Hindlimb muscle (tissue), 1 donor: ENCODE data around the gene OR2W1. TPM values are rescaled to one million over a fixed set of nuclear protein-coding genes. Genes with fewer than 3 reads are reported as not detected.

Experiments
- DNase-seq: peaks from one replicate; pipeline ENCODE4 v3.0.0-alpha.2; 2013
- polyA plus RNA-seq: library from polyadenylated mRNA; unstranded; fragments of 120-200 nt; gene quantifications from one replicate; pipeline ENCODE4 v1.2.1, GENCODE V29; 2013; ENCODE audit not compliant: insufficient read length

Gene OR2W1, protein sequence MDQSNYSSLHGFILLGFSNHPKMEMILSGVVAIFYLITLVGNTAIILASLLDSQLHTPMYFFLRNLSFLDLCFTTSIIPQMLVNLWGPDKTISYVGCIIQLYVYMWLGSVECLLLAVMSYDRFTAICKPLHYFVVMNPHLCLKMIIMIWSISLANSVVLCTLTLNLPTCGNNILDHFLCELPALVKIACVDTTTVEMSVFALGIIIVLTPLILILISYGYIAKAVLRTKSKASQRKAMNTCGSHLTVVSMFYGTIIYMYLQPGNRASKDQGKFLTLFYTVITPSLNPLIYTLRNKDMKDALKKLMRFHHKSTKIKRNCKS
- not detected for polyA plus RNA-seq

DNA sequence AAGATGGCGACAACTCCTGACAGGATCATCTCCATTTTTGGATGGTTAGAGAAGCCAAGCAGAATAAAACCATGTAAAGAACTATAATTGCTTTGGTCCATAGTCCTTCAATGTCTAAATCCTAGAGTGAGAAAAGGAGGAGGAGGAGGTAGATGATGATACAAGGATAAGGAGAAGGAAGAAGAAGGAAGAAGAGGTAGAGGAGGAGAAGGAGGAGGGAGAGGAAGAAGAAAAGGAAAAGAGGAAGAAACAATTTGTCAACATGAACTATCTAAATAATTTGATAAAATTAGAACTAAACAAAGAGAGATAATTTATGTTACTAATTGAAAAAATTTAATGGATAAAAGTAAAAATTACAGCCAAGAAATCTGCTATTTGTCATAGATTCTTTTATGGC is at the start of gene OR2W1:
Gene OR2W1 (minus strand): TSS at position 101 of the 400 bp plus-strand sequence. CDS start 0 bp downstream, at position 101.
- DNase-seq = no peak

DNA sequence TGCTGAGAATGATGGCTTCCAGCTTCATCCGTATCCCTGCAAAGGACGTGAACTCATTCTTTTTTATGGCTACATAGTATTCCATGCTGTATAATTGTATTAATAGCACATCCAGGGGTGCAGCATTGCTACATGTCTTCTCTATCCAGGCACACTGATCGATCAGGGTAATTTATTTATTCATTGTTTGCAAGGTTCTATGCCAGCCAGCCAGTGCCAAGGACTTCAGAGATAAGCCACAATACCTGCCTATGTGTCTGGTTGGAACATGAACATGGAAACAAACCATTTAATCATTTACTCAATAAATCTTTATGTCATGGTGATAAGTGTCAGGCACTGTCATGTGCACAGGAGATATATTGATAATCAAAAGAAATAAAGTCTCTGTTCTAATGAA is 48.0 kb upstream of the OR2W1 start:
- DNase-seq = no peak

DNA sequence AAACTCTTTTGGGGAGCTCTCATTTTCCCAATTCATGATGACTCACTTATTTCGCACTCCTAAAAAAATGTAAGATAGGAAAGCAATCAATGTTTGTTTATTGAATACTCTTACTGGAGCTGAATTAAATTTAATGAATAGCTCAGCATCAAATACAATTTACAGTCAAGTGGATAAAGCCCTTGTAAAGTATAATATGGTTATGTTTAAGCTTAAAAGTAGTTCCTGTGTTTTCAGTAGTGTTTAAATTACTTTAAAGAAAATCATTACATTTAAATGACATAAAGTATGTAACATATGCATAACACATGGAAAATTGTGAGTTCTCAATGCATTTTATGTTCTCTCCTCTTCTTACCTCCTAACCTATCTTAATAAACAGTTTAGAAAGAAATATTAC is 42.2 kb upstream of the OR2W1 start, which contains the start of gene OR2B3:
Gene OR2B3 (minus strand): TSS at position 101 of the 400 bp plus-strand sequence. CDS start 65 bp downstream, at position 36.
- DNase-seq = no peak

DNA sequence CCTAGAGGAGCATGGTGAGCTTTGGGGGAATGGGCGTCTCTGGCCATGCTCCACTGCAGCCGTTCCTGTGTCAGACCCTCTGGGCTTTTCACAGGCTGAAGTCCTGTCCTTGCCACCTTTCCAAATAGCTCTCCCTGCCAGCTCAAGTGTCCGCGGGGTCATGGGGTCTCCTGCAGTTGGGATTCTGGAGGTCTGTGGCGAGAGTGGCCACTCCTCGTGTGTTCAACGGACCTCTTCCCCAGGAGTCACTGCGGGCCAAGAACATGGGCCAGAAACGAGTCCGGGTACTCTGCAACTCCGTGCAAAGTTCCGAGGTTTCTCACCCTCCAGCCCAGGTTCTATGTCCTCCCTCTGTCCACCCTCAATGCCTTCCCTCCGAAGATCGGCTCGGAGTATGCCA is 37.5 kb upstream of the OR2W1 start:
- no peak for DNase-seq

DNA sequence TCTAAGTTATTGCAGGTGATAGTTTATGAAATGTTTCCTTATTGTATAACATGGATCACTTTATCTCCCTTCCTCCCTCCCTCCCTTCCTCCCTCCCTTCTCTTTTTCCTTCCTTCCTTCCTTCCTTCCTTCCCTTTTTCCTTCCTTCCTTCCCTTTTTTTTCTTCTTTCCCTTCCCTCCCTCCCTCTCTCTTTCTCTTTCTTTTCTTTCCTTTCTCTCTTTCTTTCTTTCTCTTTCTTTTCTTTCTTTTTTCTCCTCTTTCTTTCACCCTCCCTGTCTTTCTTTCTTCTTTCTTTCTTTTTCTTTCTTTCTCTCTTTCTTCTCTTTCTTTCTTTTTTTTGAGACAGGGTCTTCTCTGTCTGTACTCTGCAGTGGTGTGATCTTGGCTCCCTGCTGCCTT is 36.3 kb upstream of the OR2W1 start:
- DNase-seq = no peak

DNA sequence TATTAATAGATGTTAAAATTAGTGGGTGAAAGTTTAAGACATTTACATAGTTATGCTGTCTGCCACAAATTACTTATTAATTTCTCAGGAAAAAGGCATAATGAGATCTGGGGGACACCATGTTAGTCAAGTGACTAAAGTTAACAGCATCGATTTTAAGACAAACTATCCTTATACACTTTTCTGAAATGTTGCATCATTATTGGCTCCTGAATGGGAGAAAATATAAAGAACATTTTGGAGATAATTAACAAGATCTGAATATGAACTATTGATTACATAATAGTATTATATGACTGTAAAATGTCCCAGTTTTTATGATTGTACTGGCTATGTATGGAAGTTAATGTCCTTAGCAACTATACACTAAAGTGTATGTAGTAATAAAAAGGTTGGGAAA is 34.2 kb upstream of the OR2W1 start:
- DNase-seq = no peak

DNA sequence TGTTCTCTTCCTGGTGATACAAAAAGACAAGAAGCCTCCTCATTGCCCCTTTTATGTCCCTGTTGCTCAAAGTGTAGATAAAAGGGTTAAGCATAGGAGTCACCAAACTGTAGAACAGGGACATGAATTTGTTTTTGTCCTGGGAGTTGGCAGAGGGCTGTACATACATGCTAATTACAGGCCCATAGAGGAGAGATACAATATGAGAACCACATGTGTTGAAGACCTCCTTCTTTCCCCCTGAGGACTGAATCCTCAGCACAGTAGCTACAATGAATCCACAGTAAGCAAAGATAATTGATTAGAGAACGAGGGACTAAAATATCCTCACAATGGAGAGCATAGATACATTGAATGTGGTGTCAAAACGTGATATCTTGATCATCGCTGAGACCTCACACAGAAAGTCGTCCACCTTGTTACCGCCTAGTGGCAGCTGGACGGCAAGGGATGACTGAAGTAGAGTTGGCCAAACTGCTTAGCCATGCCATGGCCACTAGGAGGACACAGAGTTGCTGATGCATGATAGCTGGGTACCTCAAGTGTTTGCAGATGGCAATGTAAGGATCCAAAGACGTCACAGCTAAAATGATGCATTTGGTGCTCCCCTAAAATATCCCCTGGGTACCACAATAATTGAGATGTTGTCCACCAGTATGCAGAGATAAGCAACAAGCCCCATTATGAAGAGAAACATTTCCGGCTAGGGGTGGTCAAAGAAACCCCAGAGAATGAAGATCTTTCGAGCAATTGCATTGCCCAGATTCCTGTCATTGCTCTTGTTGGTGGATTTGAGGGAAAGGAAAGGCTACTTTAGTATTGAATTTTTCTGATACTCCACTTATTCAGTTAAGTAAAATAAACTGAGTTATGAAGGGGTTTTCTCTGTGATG is 27.1 kb upstream of the OR2W1 start:
- DNase-seq = no peak

DNA sequence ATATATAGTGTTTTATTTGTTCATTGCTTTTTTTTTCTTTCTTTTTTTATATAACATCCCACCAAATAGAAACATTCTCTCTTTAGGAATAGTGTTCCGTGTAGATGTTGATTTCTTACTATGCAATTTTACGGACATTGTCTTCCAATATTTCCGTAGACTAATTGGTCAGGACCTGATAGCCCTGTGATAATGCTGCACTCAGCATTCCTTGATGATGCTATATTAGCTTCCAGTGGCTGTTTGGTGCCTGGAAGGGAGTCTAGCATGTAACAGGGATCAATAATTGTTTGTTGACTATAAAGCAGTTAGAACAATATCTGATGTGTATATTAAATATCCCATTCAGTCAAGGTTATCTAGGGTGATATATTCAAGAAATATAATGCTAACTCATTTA is 6.7 kb upstream of the OR2W1 start:
- DNase-seq = no peak

DNA sequence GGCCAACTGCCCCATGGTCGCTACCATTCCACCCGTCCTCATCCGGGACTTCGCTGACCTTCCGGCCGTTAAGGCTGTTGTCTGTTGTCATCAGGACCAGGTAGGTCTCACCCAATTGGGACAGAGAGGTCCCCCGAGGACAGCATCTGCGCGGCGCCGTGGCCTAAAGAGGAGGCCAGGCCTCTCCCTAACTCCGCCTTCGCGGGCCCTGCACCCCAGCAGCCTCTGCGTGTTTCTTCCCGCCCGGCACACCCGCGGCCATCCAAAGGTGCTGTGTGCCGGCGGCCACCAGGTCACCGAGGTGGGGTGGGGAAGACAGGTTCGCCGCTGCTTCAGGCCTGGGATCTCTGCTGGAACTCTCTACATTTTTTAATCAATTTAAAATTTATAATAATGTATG is 9.0 kb downstream of the OR2W1 start:
- no peak for DNase-seq

DNA sequence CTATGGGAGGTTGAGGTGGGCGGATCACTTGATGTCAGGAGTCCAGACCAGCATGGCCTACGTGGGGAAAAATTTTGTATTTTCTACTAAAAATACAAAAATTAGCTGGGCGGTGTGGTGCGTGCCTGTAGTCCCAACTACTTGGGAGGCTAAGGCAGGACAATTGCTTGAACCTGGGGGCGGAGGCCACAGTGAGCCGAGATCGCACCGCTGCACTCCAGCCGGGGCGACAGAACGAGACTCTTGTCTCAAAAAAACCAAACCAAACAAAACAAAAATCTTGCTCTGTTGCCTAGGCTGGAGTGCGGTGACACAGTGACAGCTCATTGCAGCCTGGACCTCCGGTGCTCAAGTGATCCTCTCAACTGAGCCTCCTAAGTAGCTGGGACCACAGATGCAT is 16.2 kb downstream of the OR2W1 start:
- no peak for DNase-seq

DNA sequence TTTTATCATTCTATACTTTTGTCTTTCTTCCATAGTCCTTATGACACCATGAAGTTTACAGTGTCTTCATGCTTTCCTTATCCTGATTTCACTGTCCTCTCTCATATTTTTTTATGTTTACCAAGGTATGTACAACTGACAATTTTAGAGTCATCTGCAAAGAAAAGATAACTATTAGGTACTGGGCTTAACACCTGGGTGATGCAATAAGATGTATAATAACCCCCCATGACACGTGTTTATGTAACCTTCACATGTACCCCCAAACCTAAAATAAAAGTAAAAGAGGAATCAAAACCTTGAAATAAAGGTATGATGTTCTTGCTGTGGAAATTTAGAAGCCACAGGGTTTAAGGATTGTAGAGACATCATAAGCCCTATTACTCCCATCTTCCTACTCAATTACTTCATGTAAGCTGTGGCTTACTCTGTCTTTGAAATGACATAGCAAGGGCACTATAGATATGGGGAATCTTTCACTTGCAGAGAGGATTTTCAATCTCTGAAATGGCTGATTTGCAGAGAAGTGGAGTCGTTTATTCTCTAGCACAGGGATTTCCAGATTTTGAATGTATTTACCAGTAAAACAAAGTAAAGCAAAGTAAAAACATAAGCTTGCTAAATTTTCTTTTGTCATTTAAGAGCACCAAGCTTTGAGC is 18.9 kb downstream of the OR2W1 start:
- DNase-seq = no peak

DNA sequence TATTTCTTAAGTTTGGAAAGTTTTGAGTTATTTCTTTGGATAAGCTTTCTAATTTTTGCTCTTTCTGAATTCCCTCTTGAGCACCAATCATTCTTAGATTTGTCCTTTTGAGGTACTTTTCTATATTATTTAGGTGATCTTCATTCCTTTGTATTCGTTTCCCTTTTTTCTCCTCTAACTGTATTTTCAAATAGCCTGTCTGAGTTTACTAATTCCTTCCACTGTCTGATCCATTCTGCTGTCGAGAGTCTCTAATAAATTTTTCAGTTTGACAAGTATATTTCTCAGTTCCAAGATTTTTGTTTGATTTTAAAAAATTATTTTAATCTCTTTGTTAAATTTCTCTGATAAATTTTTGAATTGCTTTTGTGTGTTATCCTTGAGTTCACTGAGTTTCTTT is 23.5 kb downstream of the OR2W1 start:
- no peak for DNase-seq

DNA sequence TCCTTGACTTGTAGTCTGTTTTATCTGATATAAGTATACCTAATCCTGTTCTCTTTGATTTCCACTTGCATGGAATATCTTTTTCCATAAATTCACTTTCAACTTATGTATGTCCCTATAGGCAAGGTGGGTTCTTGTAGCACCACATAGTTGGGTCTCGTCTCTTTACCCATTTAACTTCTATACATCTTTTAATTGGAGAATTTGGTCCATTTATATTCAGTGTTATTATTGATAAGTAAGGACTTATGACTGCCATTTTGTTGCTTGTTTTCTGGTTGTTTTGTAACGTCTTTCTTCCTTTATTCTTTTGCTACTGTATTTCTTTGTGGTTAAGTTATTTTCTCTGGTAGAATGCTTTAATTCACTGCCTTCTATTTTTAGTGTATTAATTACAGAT is 25.3 kb downstream of the OR2W1 start:
- no peak for DNase-seq

DNA sequence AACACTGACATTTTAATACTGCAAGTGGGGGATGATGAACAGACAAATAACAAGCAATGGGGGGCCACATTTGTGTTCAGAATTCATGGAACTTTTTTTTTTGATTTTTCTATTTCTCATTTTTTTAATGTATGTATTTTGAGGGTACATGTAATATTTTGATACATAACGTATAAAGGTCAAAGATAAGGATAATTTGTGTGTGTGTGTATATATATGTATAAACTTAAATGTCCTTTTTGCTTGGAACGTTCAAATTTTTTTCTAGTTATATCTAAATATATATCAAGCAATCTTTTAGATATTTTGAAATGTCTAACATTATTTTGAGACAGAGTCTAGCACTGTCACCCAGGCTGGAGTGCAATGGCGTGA is 27.6 kb downstream of the OR2W1 start:
- DNase-seq = no peak

DNA sequence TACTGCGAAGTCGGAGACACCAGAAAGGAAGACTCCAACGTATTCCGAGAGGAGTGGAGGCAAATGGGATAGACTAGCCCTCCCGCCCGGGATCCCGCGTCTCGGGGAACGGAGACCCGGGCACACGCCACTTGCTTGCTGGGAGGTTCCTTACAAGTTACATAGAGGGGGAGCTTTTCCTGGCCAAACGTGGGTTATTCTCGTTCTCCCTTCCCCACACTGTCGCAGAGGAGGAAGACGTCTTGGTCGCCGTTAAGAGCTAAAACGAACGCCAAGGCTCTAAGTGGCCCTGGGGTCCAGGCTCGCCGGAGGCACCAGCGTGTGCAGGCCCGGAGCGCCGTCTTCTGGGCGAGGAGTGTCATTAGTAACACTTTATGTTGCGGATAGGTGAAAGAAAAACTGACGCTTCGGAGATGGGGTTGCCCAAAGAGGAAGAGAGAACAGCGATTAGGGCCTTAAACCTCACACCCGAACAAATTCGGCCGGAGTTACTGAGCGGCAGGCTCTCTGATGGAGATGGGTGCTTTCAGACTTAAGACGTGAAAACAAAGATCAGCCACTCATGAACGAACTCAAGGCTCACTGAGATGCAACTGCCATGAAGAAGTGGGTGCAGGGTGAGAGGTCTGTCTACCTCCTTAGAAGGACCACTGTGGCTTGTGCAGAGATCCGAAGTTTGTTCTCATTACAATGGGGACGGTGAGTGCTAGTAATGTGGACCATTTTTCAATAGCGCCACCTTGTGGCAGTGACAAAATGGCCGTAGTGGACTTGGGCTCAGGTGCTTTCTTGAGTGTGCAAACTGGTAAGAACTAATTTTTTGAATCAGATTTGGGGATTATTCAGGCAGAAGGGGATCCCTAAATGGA is 28.2 kb downstream of the OR2W1 start:
- peak; percentile 82 for DNase-seq

DNA sequence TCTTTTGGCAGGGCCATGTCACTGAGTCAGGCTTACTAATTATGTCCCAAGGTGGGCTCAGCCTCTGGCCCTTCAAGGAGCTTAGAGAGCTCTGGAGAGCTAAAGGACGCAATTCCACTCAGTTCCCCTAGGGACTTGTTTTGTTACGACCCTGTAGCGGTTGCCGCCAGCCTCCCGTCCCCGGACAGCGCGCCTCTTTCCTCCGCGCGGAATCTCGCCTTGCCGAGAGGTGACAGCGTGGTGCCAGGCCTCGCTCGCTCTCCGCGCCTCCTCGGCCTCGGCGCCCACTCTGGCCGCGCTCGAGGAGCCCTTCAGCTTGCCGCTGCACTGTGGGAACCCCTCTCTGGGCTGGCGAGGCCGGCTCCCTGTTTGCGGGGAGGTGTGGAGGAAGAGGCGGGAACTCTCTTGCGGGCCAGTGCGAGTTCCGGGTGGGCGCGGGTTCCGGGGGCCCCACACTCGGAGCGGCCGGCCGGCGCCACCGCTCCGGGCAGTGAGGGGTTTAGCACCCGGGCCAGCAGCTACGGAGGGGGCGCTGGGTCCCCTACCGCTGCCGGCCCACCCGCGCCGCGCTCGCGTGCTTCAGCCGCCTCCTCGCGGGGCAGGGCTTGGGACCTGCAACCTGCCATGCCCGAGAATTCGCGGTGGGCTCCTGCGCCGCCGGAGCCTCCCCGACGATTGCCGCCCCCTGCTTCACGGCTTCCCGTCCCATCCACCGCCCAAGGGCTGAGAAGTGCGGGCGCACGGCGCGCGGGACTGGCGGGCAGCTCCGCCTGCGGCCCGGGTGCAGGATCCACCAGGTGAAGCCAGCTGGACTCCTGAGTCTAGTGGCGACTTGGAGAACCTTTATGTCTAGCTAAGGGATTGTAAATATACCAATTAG is 30.0 kb downstream of the OR2W1 start:
- DNase-seq = no peak

DNA sequence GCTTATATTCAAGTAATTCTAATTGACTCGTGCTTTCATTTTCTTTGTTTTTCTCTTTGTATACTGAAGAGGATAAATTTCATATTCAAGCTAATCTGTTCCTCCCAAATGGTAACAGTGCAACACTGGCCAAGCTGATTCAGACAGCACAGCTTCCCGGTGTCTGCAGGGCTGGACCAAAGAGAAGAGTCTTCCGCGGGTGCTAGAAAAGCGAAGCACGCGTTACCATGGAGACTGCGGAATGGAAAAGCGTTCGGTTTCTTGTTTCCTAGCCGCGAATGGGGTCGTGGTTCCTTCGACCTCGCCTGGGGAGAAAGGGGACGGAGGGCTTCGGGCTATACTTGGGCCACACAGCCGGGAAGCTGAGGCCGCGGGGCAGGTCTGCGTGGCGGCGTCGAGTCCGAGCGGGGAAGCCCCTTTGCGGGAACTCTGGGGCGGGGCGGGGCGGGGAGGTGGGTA is 33.7 kb downstream of the OR2W1 start:
- peak; percentile 72 for DNase-seq

DNA sequence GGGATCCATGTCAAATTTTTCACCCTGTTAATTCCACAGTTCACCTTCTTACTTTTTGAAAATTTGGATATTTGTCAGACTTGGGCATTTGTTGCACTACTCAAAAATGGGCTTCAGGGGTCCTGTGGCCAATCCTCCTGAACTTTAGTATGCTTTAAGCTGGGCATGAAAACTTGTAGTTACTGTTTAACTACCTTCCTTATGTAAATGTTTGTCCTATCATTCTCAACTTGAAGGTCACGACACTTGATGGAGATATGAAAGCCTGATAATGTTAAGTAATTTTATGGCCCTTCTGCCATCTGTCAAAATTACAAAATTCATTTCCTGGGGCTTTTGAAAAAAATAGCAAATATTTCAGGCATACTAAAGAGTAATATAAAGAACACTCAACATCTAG is 35.6 kb downstream of the OR2W1 start:
- no peak for DNase-seq

DNA sequence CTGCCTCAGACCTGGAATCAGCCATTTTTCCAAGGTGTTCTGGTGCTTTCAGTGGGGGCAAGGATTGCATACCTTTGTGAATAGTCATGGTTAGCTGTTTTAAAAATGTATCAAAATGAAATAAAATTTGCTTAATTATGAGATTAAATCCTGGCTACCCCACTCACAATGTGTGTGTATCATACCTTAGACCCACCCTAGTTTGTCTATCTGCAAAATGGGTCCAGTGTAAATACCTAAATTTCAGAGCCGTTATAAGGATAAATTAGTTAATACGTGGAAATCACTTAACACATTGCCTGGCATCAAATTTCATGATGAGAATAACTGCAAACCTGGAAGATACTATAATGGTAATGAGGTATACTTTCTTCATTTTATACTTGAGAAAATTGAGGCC is 36.9 kb downstream of the OR2W1 start:
- DNase-seq = no peak

DNA sequence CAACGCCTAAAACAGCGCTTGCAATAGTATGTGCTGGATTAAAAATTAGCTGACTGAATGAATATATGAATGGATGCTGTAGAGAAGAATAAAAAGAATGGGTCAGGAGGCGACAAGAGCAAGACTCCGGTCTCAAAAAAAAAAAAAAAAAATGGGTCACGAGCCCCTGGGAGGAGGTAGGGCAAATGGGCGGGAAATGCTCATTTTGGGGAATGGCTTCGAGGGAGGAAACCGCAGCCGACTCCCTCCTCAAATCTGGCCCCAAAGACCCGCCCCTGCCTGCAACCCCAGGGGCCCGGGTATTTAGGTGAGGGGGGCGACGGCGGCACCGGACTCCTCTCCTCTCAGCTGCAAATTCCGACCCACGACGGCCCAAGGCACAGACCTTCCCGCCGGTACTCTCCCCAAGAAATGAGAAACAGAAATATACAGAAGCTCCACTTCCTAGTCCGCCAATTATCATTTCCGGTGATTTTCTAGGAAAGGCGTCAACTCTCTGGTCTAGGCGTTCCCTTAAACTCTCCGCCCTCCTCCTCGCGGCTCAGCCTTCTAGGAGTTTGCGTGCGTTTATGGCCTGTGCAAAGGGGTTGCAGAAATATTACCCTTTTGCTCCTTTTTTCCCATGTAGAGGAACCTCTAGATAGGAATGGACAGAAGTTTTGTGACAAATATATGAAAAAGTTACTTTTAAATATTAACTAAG is 39.6 kb downstream of the OR2W1 start, which contains the start of gene ZNF311:
Gene ZNF311 (minus strand): TSS at position 133 of the 703 bp plus-strand sequence. CDS start 1,361 bp downstream, outside the sequence.
- DNase-seq = peak; percentile 81
